IPS-20b (cell line): Measurements from ENCODE around the gene MDM4.

Source experiments
- H3K27ac ChIP-seq: one replicate; pipeline ENCODE4 v1.5.1; 2013; ENCODE audit warnings: low read length
- H3K27me3 ChIP-seq: 2 replicates; pipeline ENCODE4 v1.6.1; 2013; ENCODE audit warnings: mild to moderate bottlenecking, low read length, inconsistent platforms; ENCODE audit not compliant: insufficient read depth
- H3K36me3 ChIP-seq: 2 replicates; pipeline ENCODE4 v1.6.1; 2013; ENCODE audit warnings: low read depth, mild to moderate bottlenecking, inconsistent platforms, low read length, moderate library complexity; ENCODE audit not compliant: insufficient read depth
- H3K4me1 ChIP-seq: 2 replicates; pipeline ENCODE4 v1.6.1; 2013; ENCODE audit warnings: mild to moderate bottlenecking, control low read depth, inconsistent platforms, low read length, moderate library complexity; ENCODE audit not compliant: insufficient read depth
- H3K4me3 ChIP-seq: 2 replicates; pipeline ENCODE4 v1.5.1; 2013; ENCODE audit warnings: mild to moderate bottlenecking, low read length, inconsistent platforms
- H3K9ac ChIP-seq: 2 replicates; pipeline ENCODE4 v1.6.1; 2013; ENCODE audit warnings: low read depth, mild to moderate bottlenecking, inconsistent platforms, low read length, moderate library complexity
- H3K9me3 ChIP-seq: 2 replicates; pipeline ENCODE4 v1.6.1; 2013; ENCODE audit warnings: mild to moderate bottlenecking, low read depth, low read length, inconsistent platforms; ENCODE audit not compliant: insufficient read depth

The MDM4 gene

GRCh38 chr1:204494281-204495077 lies 21.7 kb upstream of the MDM4 start, which contains the start of gene PIK3C2B:
TSS of gene PIK3C2B (minus strand) at chr1:204494805. CDS start at chr1:204469802, 25,003 bp downstream.
- Histone ChIP-seq H3K27ac (peak within 1 kb of the TSS; percentile 76), H3K9ac (peak within 1 kb of the TSS; percentile 97), H3K27me3 (peaks cover 6% of the 10 kb centered on the region; the same call in 1 of the 2 replicates), H3K9me3 (no peaks in the 10 kb centered on the region), H3K4me3 (peak within 1 kb of the TSS; percentile 85), H3K4me1 (peaks cover 18% of the 10 kb centered on the region; the same call in 1 of the 2 replicates), H3K36me3 (no peaks in the 10 kb centered on the region)

- H3K4me1 ChIP-seq, result peaks cover 18% of the 10 kb centered on the region; the same call in 1 of the 2 replicates
- H3K4me3 ChIP-seq, result peak overlapping the region; percentile 85
- H3K27ac ChIP-seq, result no peak overlapping the region
Observed at GRCh38 chr1:204495078-204495753, 21.0 kb upstream of the MDM4 start.

GRCh38 chr1:204495777-204496176 lies 20.4 kb upstream of the MDM4 start:
- no peak overlapping the region for H3K27ac ChIP-seq
- H3K9ac ChIP-seq, result no peak overlapping the region
- peaks cover 18% of the 10 kb centered on the region; the same call in 1 of the 2 replicates for H3K4me1 ChIP-seq
- no peaks in the 10 kb centered on the region for H3K9me3 ChIP-seq
- peak overlapping the region; percentile 85; the same call in 1 of the 2 replicates for H3K4me3 ChIP-seq
- peaks cover 6% of the 10 kb centered on the region; the same call in 1 of the 2 replicates for H3K27me3 ChIP-seq
- H3K36me3 ChIP-seq, result no peaks in the 10 kb centered on the region

More at GRCh38 chr1:204495078-204495753, 21.0 kb upstream of the MDM4 start:
- Histone ChIP-seq H3K27me3 (peaks cover 6% of the 10 kb centered on the region; the same call in 1 of the 2 replicates), H3K9ac (peak overlapping the region; percentile 72; the same call in 1 of the 2 replicates), H3K36me3 (no peaks in the 10 kb centered on the region), H3K9me3 (no peaks in the 10 kb centered on the region)

GRCh38 chr1:204498981-204499380 lies 17.2 kb upstream of the MDM4 start:
- no peaks in the 10 kb centered on the region for H3K36me3 ChIP-seq
- peaks cover 8% of the 10 kb centered on the region for H3K4me1 ChIP-seq
- no peak overlapping the region for H3K27ac ChIP-seq
- H3K9me3 ChIP-seq, result no peaks in the 10 kb centered on the region
- no peak overlapping the region for H3K4me3 ChIP-seq
- H3K9ac ChIP-seq, result no peak overlapping the region
- peaks cover 6% of the 10 kb centered on the region; the same call in 1 of the 2 replicates for H3K27me3 ChIP-seq

- Histone ChIP-seq H3K9me3 (no peaks in the 10 kb centered on the region), H3K27ac (no peak overlapping the region), H3K36me3 (no peaks in the 10 kb centered on the region), H3K27me3 (peaks cover 6% of the 10 kb centered on the region; the same call in 1 of the 2 replicates), H3K4me3 (no peak overlapping the region), H3K9ac (no peak overlapping the region), H3K4me1 (peaks cover 8% of the 10 kb centered on the region)
Observed at GRCh38 chr1:204499511-204500468, 16.4 kb upstream of the MDM4 start.

- Histone ChIP-seq H3K4me1 (peaks cover 3% of the 10 kb centered on the region; the same call in 1 of the 2 replicates), H3K9ac (no peak overlapping the region), H3K9me3 (no peaks in the 10 kb centered on the region), H3K36me3 (no peaks in the 10 kb centered on the region), H3K27me3 (no peaks in the 10 kb centered on the region), H3K4me3 (no peak overlapping the region), H3K27ac (no peak overlapping the region)
Observed at GRCh38 chr1:204502241-204502640, 14.0 kb upstream of the MDM4 start.

- H3K4me3 ChIP-seq, result no peak overlapping the region
- H3K9ac ChIP-seq, result 0 out of 2 replicates have a peak overlapping the region, but pooled peaks have one; percentile 22
- no peak overlapping the region for H3K27ac ChIP-seq
- no peaks in the 10 kb centered on the region for H3K36me3 ChIP-seq
- no peaks in the 10 kb centered on the region for H3K9me3 ChIP-seq
- H3K4me1 ChIP-seq, result peaks cover 3% of the 10 kb centered on the region; the same call in 1 of the 2 replicates
- no peaks in the 10 kb centered on the region for H3K27me3 ChIP-seq
Observed at GRCh38 chr1:204503122-204503912, 12.9 kb upstream of the MDM4 start.

GRCh38 chr1:204503913-204504519 lies 12.2 kb upstream of the MDM4 start:
- Histone ChIP-seq H3K4me3 (no peak overlapping the region), H3K4me1 (peaks cover 3% of the 10 kb centered on the region; the same call in 1 of the 2 replicates), H3K36me3 (no peaks in the 10 kb centered on the region), H3K27me3 (no peaks in the 10 kb centered on the region), H3K9me3 (no peaks in the 10 kb centered on the region), H3K9ac (no peak overlapping the region), H3K27ac (no peak overlapping the region)

GRCh38 chr1:204505674-204506200 lies 10.5 kb upstream of the MDM4 start:
- Histone ChIP-seq H3K4me3 (peak overlapping the region; percentile 85), H3K9me3 (no peaks in the 10 kb centered on the region), H3K27ac (no peak overlapping the region), H3K36me3 (no peaks in the 10 kb centered on the region), H3K27me3 (no peaks in the 10 kb centered on the region), H3K9ac (peak overlapping the region; percentile 66; the same call in 1 of the 2 replicates), H3K4me1 (peaks cover 3% of the 10 kb centered on the region; the same call in 1 of the 2 replicates)
